Measurements from ENCODE around the gene DYNC2H1. TPM values are rescaled to one million over a fixed set of nuclear protein-coding genes. Genes with fewer than 3 reads are reported as not detected.

The DYNC2H1 gene
- total RNA-seq (2022; extraction: Qiagen RNA extraction) = 5.3 to 6.7 TPM (median 6.2 TPM) in 5 replicates

GRCh38 chr11:103108933-103109817 lies at the start of gene DYNC2H1:
DYNC2H1 (plus strand) TSS chr11:103109426; CDS start chr11:103109575, 149 bp downstream.

GRCh38 chr11:103091801-103092524 lies 17.3 kb upstream of the DYNC2H1 start, which contains the start of gene DCUN1D5:
DCUN1D5 (minus strand) TSS chr11:103092160; CDS start chr11:103091872, 288 bp downstream.

Other genes starting within 250 kb of the DYNC2H1 start
- gene MMP12, start 234.4 kb upstream of the DYNC2H1 start, total RNA-seq (2022; extraction: Qiagen RNA extraction) = 0.07 to 0.11 TPM (median 0.10 TPM) in 4 of 5 replicates, not detected in the other
- gene MMP13, start 153.7 kb upstream of the DYNC2H1 start, total RNA-seq (2022; extraction: Qiagen RNA extraction) = not detected in 5 replicates
- 59.8 to 67.3 TPM (median 63.2 TPM) in 5 replicates for gene DCUN1D5, start 17.3 kb upstream of the DYNC2H1 start, total RNA-seq (2022; extraction: Qiagen RNA extraction)

Data from A549 treated with Mapracorat at 1 μM for 4 hours (cell line).